Effector memory CD8-positive, alpha-beta T cell (primary cell): Measurements from ENCODE around the gene HOXC9.

ENCODE experiments used
- ATAC-seq: fragments of 150-1000 bp; cut with Tn5 transposase; replicated peaks from 2 replicates; pipeline ENCODE4 v1.10.0; 2021; ENCODE audit warnings: mild to moderate bottlenecking, moderate library complexity
- DNase-seq, 3 experiments: peaks; one replicate each; pipeline ENCODE4 v3.0.0; 2021
- H3K27ac Mint-ChIP-seq, 2 donors: one replicate each; pipeline ENCODE4 v1.8.0; 2022; ENCODE audit warnings: mild to moderate bottlenecking in 2 of 2, mixed read lengths in 2 of 2, moderate library complexity in 2 of 2
- H3K27me3 Mint-ChIP-seq, 2 donors: one replicate each; pipeline ENCODE4 v1.8.0; 2022; ENCODE audit warnings: mixed read lengths in 2 of 2
- H3K36me3 Mint-ChIP-seq: one replicate; pipeline ENCODE4 v1.8.0; 2022; ENCODE audit warnings: mild to moderate bottlenecking, moderate library complexity, mixed read lengths; ENCODE audit not compliant: insufficient read depth
- H3K4me1 Mint-ChIP-seq, 2 donors: one replicate each; pipeline ENCODE4 v1.8.0; 2022; ENCODE audit warnings: low read depth in 2 of 2, mixed read lengths in 2 of 2
- H3K4me3 Mint-ChIP-seq, 2 donors: one replicate each; pipeline ENCODE4 v1.8.0; 2022; ENCODE audit warnings: mild to moderate bottlenecking in 2 of 2, mixed read lengths in 2 of 2, moderate library complexity in 2 of 2
- H3K9me3 Mint-ChIP-seq, 2 donors: one replicate each; pipeline ENCODE4 v1.8.0; 2022; ENCODE audit warnings: mixed read lengths in 2 of 2

HOXC9 gene

GRCh38 chr12:53966385-53967133, 33.4 kb upstream of the HOXC9 start:
- H3K36me3 Mint-ChIP-seq, result peaks cover 20% of the 10 kb centered on the region
- no peak overlapping the region for H3K27ac Mint-ChIP-seq
- H3K27me3 Mint-ChIP-seq, result peaks cover 90 to 100% of the 10 kb centered on the region in 2 donors
- DNase-seq (no peak), ATAC-seq (no peak)
- H3K9me3 Mint-ChIP-seq, result no peaks in the 10 kb centered on the region
- H3K4me1 Mint-ChIP-seq, result peaks cover 23 to 26% of the 10 kb centered on the region in 2 donors
- peak overlapping the region; percentile 2 to 46 for H3K4me3 Mint-ChIP-seq

GRCh38 chr12:53967421-53967925, 32.5 kb upstream of the HOXC9 start:
- DNase-seq (no peak), ATAC-seq (no peak)
- Mint-ChIP-seq H3K27me3 (peaks cover 98 to 100% of the 10 kb centered on the region in 2 donors), H3K9me3 (no peaks in the 10 kb centered on the region), H3K36me3 (peaks cover 17% of the 10 kb centered on the region), H3K4me3 (no peak overlapping the region), H3K4me1 (peaks cover 23 to 26% of the 10 kb centered on the region in 2 donors), H3K27ac (no peak overlapping the region)

DNA sequence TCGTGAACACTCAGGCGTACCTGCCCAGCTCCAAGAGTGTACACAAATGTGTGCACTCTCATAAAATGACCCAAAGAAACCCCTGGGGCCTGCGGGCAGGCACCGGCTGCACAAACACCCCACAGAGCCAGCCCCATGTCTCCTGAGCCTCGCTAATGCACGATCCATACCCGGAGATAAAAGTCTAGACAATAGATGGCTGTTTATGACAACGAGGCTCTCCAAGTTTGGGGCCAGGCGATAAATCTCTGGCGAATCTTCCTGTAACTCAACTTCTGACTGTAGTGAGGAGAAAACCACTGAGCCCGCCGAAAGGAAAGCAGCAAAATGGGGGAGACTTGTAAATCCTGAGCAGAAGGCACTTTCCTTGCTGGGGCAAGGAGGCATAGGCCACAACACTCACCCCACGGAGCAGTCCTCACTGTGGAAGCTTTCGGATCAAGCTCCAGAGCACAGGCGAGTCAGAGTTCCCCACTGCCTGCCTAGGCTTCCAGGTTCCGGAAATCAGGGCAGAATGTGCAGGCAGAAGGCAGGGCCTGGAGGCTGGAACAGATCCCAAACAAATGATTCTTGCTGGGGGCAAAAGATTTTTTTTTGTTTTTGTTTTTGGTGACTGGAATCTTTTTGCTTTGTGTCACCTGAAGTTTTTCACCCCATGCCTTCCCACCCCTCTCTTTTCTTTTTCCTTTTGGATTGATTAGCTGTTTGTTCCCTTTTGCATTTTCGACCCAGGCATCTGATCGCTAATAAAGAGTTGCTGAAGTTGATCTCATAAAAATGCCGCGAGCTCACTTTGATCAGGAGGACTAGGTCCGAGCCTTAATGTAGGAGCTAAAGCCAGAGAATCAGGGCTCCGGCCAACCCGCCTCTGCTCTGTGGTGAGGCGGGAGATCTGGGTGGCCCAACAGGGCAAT, 31.5 kb upstream of the HOXC9 start:
- Mint-ChIP-seq H3K4me1 (peaks cover 30 to 34% of the 10 kb centered on the region in 2 donors), H3K9me3 (no peaks in the 10 kb centered on the region), H3K27ac (no peak overlapping the region), H3K27me3 (peaks cover 98 to 100% of the 10 kb centered on the region in 2 donors), H3K4me3 (no peak overlapping the region), H3K36me3 (peaks cover 21% of the 10 kb centered on the region)
- ATAC-seq, result no peak
- no peak for DNase-seq

GRCh38 chr12:53969588-53970259, 30.2 kb upstream of the HOXC9 start:
- H3K4me3 Mint-ChIP-seq, result no peak overlapping the region
- H3K9me3 Mint-ChIP-seq, result no peaks in the 10 kb centered on the region
- no peak for DNase-seq
- H3K36me3 Mint-ChIP-seq, result peaks cover 28% of the 10 kb centered on the region
- H3K4me1 Mint-ChIP-seq, result peaks cover 25 to 28% of the 10 kb centered on the region in 2 donors
- peaks cover 94 to 100% of the 10 kb centered on the region in 2 donors for H3K27me3 Mint-ChIP-seq
- H3K27ac Mint-ChIP-seq, result no peak overlapping the region
- ATAC-seq, result no peak

DNA sequence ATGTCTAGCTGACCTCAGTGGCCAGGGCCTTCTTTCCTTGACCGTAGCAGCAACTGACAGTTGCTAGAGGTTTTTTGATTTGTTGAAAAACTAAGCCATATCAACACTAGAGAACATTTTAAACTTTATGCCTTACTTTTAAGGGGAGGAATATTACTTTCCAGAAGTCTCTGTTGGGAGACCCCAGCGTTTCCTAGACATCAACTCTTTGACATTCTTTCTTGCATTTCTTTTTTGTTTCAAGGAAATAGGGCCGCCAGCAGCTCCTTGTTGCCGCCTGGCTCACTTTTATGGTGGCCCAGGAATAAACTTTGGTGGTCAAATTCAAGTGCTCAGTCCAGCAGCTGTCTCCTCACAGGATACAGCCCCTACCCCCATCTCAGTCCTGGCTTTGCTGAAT, 29.5 kb upstream of the HOXC9 start:
- no peak for DNase-seq
- H3K9me3 Mint-ChIP-seq, result no peaks in the 10 kb centered on the region
- peaks cover 88 to 100% of the 10 kb centered on the region in 2 donors for H3K27me3 Mint-ChIP-seq
- H3K4me1 Mint-ChIP-seq, result peaks cover 21 to 26% of the 10 kb centered on the region in 2 donors
- peaks cover 26% of the 10 kb centered on the region for H3K36me3 Mint-ChIP-seq
- H3K27ac Mint-ChIP-seq, result no peak overlapping the region
- ATAC-seq, result no peak
- H3K4me3 Mint-ChIP-seq, result no peak overlapping the region

GRCh38 chr12:53971129-53971528, 28.8 kb upstream of the HOXC9 start:
- no peak overlapping the region for H3K4me3 Mint-ChIP-seq
- peaks cover 18 to 24% of the 10 kb centered on the region in 2 donors for H3K4me1 Mint-ChIP-seq
- H3K27ac Mint-ChIP-seq, result no peak overlapping the region
- H3K36me3 Mint-ChIP-seq, result peaks cover 28% of the 10 kb centered on the region
- ATAC-seq (no peak), DNase-seq (no peak)
- H3K27me3 Mint-ChIP-seq, result peaks cover 88 to 100% of the 10 kb centered on the region in 2 donors
- H3K9me3 Mint-ChIP-seq, result no peaks in the 10 kb centered on the region

GRCh38 chr12:53971686-53972085, 28.3 kb upstream of the HOXC9 start:
- Mint-ChIP-seq H3K4me3 (no peak overlapping the region), H3K9me3 (no peaks in the 10 kb centered on the region), H3K36me3 (peaks cover 32% of the 10 kb centered on the region), H3K27ac (no peak overlapping the region), H3K4me1 (peaks cover 12 to 18% of the 10 kb centered on the region in 2 donors), H3K27me3 (peaks cover 88 to 100% of the 10 kb centered on the region in 2 donors)
- no peak for DNase-seq
- no peak for ATAC-seq

GRCh38 chr12:53972152-53972702, 27.7 kb upstream of the HOXC9 start:
- no peak for DNase-seq
- ATAC-seq, result no peak
- Mint-ChIP-seq H3K9me3 (no peaks in the 10 kb centered on the region), H3K27me3 (peaks cover 88 to 100% of the 10 kb centered on the region in 2 donors), H3K27ac (no peak overlapping the region), H3K36me3 (peaks cover 32% of the 10 kb centered on the region), H3K4me1 (peaks cover 11 to 17% of the 10 kb centered on the region in 2 donors), H3K4me3 (peak overlapping the region in 1 of 2 donors; percentile 70)

GRCh38 chr12:53972722-53973235, 27.2 kb upstream of the HOXC9 start, which contains the start of gene HOXC11:
HOXC11 (plus strand) TSS chr12:53973126; CDS start chr12:53973242, 116 bp downstream.
- H3K4me3 Mint-ChIP-seq, result peak within 1 kb of the TSS; percentile 73 to 74
- DNase-seq (no peak), ATAC-seq (no peak)
- no peaks in the 10 kb centered on the region for H3K9me3 Mint-ChIP-seq
- peaks cover 88 to 100% of the 10 kb centered on the region in 2 donors for H3K27me3 Mint-ChIP-seq
- H3K36me3 Mint-ChIP-seq, result peaks cover 32% of the 10 kb centered on the region
- H3K27ac Mint-ChIP-seq, result peak within 1 kb of the TSS; percentile 11 to 82
- peaks cover 11 to 17% of the 10 kb centered on the region in 2 donors for H3K4me1 Mint-ChIP-seq

DNA sequence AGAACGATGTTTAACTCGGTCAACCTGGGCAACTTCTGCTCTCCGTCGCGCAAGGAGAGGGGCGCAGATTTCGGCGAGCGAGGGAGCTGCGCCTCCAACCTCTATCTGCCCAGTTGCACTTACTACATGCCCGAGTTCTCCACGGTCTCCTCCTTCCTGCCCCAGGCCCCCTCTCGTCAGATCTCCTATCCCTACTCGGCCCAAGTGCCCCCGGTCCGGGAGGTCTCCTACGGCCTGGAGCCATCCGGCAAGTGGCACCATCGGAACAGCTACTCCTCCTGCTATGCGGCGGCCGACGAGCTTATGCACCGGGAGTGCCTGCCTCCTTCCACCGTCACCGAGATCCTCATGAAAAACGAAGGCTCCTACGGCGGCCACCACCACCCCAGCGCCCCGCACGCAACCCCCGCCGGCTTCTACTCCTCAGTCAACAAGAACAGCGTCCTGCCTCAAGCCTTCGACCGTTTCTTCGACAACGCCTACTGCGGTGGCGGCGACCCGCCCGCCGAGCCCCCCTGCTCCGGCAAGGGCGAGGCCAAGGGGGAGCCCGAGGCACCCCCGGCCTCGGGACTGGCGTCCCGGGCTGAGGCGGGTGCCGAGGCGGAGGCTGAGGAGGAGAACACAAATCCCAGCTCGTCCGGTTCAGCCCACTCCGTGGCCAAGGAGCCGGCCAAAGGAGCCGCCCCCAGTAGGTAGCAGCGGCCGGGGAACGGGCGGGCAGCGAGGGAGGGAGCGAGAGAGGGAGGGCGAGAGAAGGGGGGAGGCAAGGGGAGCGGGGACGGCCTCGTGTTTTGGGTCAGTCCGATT, 26.5 kb upstream of the HOXC9 start:
- H3K4me3 Mint-ChIP-seq, result peak overlapping the region; percentile 73 to 74
- ATAC-seq (no peak), DNase-seq (no peak)
- peak overlapping the region; percentile 11 to 82 for H3K27ac Mint-ChIP-seq
- peaks cover 88 to 100% of the 10 kb centered on the region in 2 donors for H3K27me3 Mint-ChIP-seq
- no peaks in the 10 kb centered on the region for H3K9me3 Mint-ChIP-seq
- peaks cover 15 to 17% of the 10 kb centered on the region in 2 donors for H3K4me1 Mint-ChIP-seq
- H3K36me3 Mint-ChIP-seq, result peaks cover 36% of the 10 kb centered on the region

- H3K4me3 Mint-ChIP-seq, result peak within 1 kb of the TSS; percentile 73 to 74
- H3K4me1 Mint-ChIP-seq, result peaks cover 15 to 17% of the 10 kb centered on the region in 2 donors
- DNase-seq (no peak), ATAC-seq (peak; percentile 66)
- peaks cover 88 to 100% of the 10 kb centered on the region in 2 donors for H3K27me3 Mint-ChIP-seq
- peaks cover 33% of the 10 kb centered on the region for H3K36me3 Mint-ChIP-seq
- no peaks in the 10 kb centered on the region for H3K9me3 Mint-ChIP-seq
- no peak within 1 kb of the TSS for H3K27ac Mint-ChIP-seq
These were observed 25.6 kb upstream of the HOXC9 start, which contains the start of gene HOTAIR for GRCh38 chr12:53974084-53975063. HOTAIR (minus strand) TSS chr12:53974954.
